Parathyroid adenoma (tissue), 2 donors: ENCODE measurements around the gene PINLYP.

Experiments used
- H2AFZ ChIP-seq: fragments of 300-600 bp; sonication (generic); one replicate; pipeline ENCODE4 v1.7.0; 2017; ENCODE audit warnings: antibody characterized with exemption, mild to moderate bottlenecking
- H3K27ac ChIP-seq: fragments of 300-600 bp; sonication (generic); one replicate; pipeline ENCODE4 v1.7.0; 2017
- H3K27me3 ChIP-seq: fragments of 300-600 bp; sonication (generic); one replicate; pipeline ENCODE4 v1.7.0; 2017; ENCODE audit warnings: low read length; ENCODE audit not compliant: control insufficient read depth, insufficient read depth
- H3K36me3 ChIP-seq: fragments of 300-600 bp; sonication (generic); one replicate; pipeline ENCODE4 v1.7.0; 2017; ENCODE audit warnings: low read length; ENCODE audit not compliant: control insufficient read depth, insufficient read depth
- H3K4me1 ChIP-seq: fragments of 300-600 bp; sonication (generic); one replicate; pipeline ENCODE4 v1.7.0; 2017; ENCODE audit warnings: control low read depth
- H3K4me2 ChIP-seq: fragments of 300-600 bp; sonication (generic); one replicate; pipeline ENCODE4 v1.7.0; 2017; ENCODE audit warnings: low read length
- H3K4me3 ChIP-seq: fragments of 300-600 bp; sonication (generic); one replicate; pipeline ENCODE4 v1.7.0; 2017; ENCODE audit warnings: low read depth, low read length
- H3K79me2 ChIP-seq: fragments of 300-600 bp; sonication (generic); one replicate; pipeline ENCODE4 v1.7.0; 2017; ENCODE audit warnings: control low read depth
- H3K9ac ChIP-seq: fragments of 300-600 bp; sonication (generic); one replicate; pipeline ENCODE4 v1.7.0; 2017; ENCODE audit warnings: mild to moderate bottlenecking
- H3K9me3 ChIP-seq: fragments of 300-600 bp; sonication (generic); one replicate; pipeline ENCODE4 v1.7.0; 2017; ENCODE audit warnings: low read length; ENCODE audit not compliant: control insufficient read depth
- CTCF ChIP-seq: fragments of 300-600 bp; sonication (generic); IDR thresholded peaks from one replicate; pipeline ENCODE4 v1.7.0; 2017; ENCODE audit warnings: antibody characterized with exemption, mild to moderate bottlenecking
- donor health status: primary hyperparathyroidism.

Gene PINLYP

DNA sequence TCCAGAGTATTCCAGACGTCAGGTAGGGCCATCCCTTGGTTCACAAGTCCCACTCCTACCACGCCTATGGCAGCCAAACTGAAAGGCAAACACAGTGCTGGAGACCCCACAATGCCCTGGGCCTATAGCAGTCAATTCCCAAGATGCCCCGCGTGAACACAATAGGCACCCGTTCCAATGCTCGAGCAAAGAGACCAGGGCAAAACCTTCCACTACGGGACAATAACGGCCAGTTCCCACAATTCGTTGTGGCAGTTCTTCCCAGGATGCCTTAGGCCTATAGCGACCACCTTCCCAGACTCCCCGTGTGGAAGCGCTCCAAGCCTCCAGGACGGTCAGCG lies 43.3 kb downstream of the PINLYP start:
- peak overlapping the region; percentile 79 for H3K9ac ChIP-seq
- H3K9me3 ChIP-seq = no peaks in the 10 kb centered on the region
- H3K4me2 ChIP-seq = peak overlapping the region; percentile 98
- H3K4me1 ChIP-seq = peaks cover 3% of the 10 kb centered on the region
- peaks cover 8% of the 10 kb centered on the region for H3K79me2 ChIP-seq
- H2AFZ ChIP-seq = peak overlapping the region; percentile 92
- no peak for TF ChIP-seq CTCF
- peak overlapping the region; percentile 80 for H3K4me3 ChIP-seq
- H3K27me3 ChIP-seq = no peaks in the 10 kb centered on the region
- peak overlapping the region; percentile 89 for H3K27ac ChIP-seq
- H3K36me3 ChIP-seq = no peaks in the 10 kb centered on the region

DNA sequence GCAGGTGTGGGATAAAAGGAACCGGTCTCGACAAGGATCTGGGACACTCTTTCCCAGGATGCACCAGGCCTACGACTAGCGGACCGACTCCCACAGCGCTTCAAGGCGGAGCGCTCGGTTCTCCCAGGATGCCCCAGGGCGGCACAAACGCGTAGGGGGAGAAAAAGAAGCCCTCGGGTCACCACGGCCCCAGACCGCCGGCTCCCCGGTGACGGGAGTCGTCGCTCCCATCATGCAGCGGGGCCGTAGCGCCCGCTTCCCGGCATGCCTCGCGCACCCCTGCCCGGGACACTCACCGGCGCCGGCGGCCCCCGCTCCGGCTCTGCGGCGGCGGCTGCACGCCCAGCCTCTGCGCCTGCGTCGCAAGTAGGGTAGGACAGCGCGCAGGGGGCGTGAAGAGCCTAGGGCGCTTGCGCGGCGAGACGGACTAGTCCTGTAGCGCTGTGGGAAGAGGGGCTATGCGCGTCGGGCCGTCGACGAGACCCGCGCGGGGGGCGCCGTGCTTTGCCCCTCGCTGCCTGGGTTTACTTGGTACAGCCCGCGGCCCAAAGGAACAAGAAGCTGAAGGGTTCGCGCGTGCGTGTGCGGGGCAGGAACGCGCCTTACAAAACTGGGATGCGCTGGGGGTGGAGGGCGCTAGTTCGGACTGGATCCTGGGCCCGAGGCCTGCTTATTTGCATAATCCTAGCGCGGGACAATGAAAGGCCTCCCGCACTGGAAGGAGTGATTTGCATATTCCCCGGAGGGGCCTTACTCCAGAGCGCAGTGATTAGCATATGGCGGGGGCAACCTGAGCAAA lies 43.9 kb downstream of the PINLYP start, which contains the start of gene ZNF428:
ZNF428 (minus strand) TSS at position 368 of the 799 bp plus-strand sequence. CDS start 5,325 bp downstream, outside the sequence.
- no peaks in the 10 kb centered on the region for H3K27me3 ChIP-seq
- TF ChIP-seq CTCF = no peak
- H3K9ac ChIP-seq = peak within 1 kb of the TSS; percentile 79
- H3K4me3 ChIP-seq = peak within 1 kb of the TSS; percentile 80
- peak within 1 kb of the TSS; percentile 89 for H3K27ac ChIP-seq
- H3K4me2 ChIP-seq = peak within 1 kb of the TSS; percentile 98
- H3K36me3 ChIP-seq = no peaks in the 10 kb centered on the region
- peaks cover 3% of the 10 kb centered on the region for H3K4me1 ChIP-seq
- H3K9me3 ChIP-seq = no peaks in the 10 kb centered on the region
- peak within 1 kb of the TSS; percentile 92 for H2AFZ ChIP-seq
- H3K79me2 ChIP-seq = peaks cover 8% of the 10 kb centered on the region

- peak overlapping the region; percentile 92 for H2AFZ ChIP-seq
- no peaks in the 10 kb centered on the region for H3K27me3 ChIP-seq
- no peak for TF ChIP-seq CTCF
- H3K4me1 ChIP-seq = peaks cover 3% of the 10 kb centered on the region
- peaks cover 8% of the 10 kb centered on the region for H3K79me2 ChIP-seq
- no peak overlapping the region for H3K9ac ChIP-seq
- no peaks in the 10 kb centered on the region for H3K9me3 ChIP-seq
- peak overlapping the region; percentile 80 for H3K4me3 ChIP-seq
- peak overlapping the region; percentile 98 for H3K4me2 ChIP-seq
- no peaks in the 10 kb centered on the region for H3K36me3 ChIP-seq
- peak overlapping the region; percentile 89 for H3K27ac ChIP-seq
Measured at GRCh38 chr19:43620061-43621001, 44.7 kb downstream of the PINLYP start.

DNA sequence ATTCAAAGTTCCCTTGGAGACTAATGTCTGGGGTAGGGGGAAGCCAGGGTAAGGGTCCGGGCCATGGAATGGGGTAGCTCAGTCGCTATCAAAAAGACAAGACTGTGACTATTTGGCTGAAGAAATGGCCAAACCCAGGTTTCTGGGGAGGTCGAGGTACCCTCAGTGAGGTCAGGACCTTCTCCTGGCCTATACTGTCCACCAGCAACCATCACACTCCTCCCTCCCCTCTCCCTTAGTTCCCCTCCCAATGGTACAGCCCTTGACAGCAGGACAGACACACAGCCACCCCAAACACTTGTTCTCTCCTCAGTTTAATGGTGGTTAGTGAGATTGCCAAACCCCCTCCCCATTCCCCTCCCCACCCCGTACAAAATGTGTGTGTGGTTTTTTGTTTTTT lies 46.5 kb downstream of the PINLYP start:
- H3K79me2 ChIP-seq = peaks cover 8% of the 10 kb centered on the region
- H3K9ac ChIP-seq = no peak overlapping the region
- H3K4me3 ChIP-seq = no peak overlapping the region
- H3K36me3 ChIP-seq = no peaks in the 10 kb centered on the region
- H3K4me1 ChIP-seq = peaks cover 3% of the 10 kb centered on the region
- no peak overlapping the region for H3K4me2 ChIP-seq
- no peak overlapping the region for H3K27ac ChIP-seq
- TF ChIP-seq CTCF = no peak
- H3K9me3 ChIP-seq = no peaks in the 10 kb centered on the region
- H3K27me3 ChIP-seq = no peaks in the 10 kb centered on the region
- H2AFZ ChIP-seq = no peak overlapping the region
